CD14-positive monocyte (primary cell): ENCODE data around the gene SCARB1. TPM values are rescaled to one million over a fixed set of nuclear protein-coding genes. Genes with fewer than 3 reads are reported as not detected.
"Not testable (repeated sequence)": the region's sequence is repeated elsewhere in the genome, so short reads cannot be mapped to it uniquely, and the experiment has no call there.

Source experiments
- DNase-seq, 3 donors: peaks; one replicate each; pipeline ENCODE4 v3.0.0-alpha.2; 2011 to 2022
- H2AFZ ChIP-seq: 2 replicates; pipeline ENCODE4 v1.6.0; 2012; ENCODE audit warnings: mild to moderate bottlenecking, low read depth, low read length, inconsistent platforms; ENCODE audit not compliant: insufficient read depth, poor library complexity, severe bottlenecking
- H3K27ac ChIP-seq, 2 donors: 1 replicate in 1 of 2; 2 replicates in 1 of 2; pipeline ENCODE4 v1.5.1; 2012 to 2013; ENCODE audit warnings: low read length in 2 of 2, control low read depth in 1 of 2, inconsistent platforms in 1 of 2, low read depth in 1 of 2, mild to moderate bottlenecking in 1 of 2
- H3K27me3 ChIP-seq, 2 donors: one replicate each; pipeline versions ENCODE4 v1.6.0 to v1.6.1; 2011 to 2013; ENCODE audit warnings: low read length in 2 of 2; ENCODE audit not compliant: control insufficient read depth in 2 of 2, insufficient read depth in 2 of 2
- H3K36me3 ChIP-seq, 2 donors: replicated peaks in 1 of 2; 1 replicate in 1 of 2; 2 replicates in 1 of 2; pipeline versions ENCODE4 v1.5.1 to v1.6.1; 2012 to 2013; ENCODE audit warnings: low read length in 2 of 2, control low read depth in 1 of 2, inconsistent platforms in 1 of 2, mild to moderate bottlenecking in 1 of 2; ENCODE audit not compliant: insufficient read depth in 2 of 2, control insufficient read depth in 1 of 2
- H3K4me1 ChIP-seq, 2 donors: 1 replicate in 1 of 2; 2 replicates in 1 of 2; pipeline versions ENCODE4 v1.5.1 to v1.6.1; 2012 to 2013; ENCODE audit warnings: low read length in 2 of 2, control low read depth in 1 of 2, inconsistent platforms in 1 of 2, mild to moderate bottlenecking in 1 of 2, moderate library complexity in 1 of 2; ENCODE audit not compliant: insufficient read depth in 2 of 2, control insufficient read depth in 1 of 2
- H3K4me2 ChIP-seq: replicated peaks from 2 replicates; pipeline ENCODE3; 2012; ENCODE audit warnings: low read length, moderate library complexity, mild to moderate bottlenecking; ENCODE audit not compliant: poor library complexity, severe bottlenecking; ENCODE audit errors: extremely low read depth
- H3K4me3 ChIP-seq, 3 experiments: fragments of 200-600 bp in 1 of 3; sonication (generic) in 1 of 3; replicated peaks in 1 of 3; 1 replicate in 2 of 3; 2 replicates in 1 of 3; pipeline ENCODE4 v1.5.1; 2011 to 2013; ENCODE audit warnings: low read length in 3 of 3, mild to moderate bottlenecking in 3 of 3, control low read depth in 2 of 3, low read depth in 2 of 3, inconsistent platforms in 1 of 3, moderate library complexity in 1 of 3
- H3K79me2 ChIP-seq: 2 replicates; pipeline ENCODE4 v1.6.0; 2012; ENCODE audit warnings: mild to moderate bottlenecking, control low read depth, inconsistent platforms, low read length, moderate library complexity; ENCODE audit not compliant: insufficient read depth
- H3K9ac ChIP-seq: 2 replicates; pipeline ENCODE4 v1.6.0; 2017; ENCODE audit warnings: low read length, mild to moderate bottlenecking; ENCODE audit not compliant: insufficient read depth, poor library complexity, severe bottlenecking
- H3K9me3 ChIP-seq, 2 donors: replicated peaks in 1 of 2; 1 replicate in 1 of 2; 2 replicates in 1 of 2; pipeline versions ENCODE4 v1.5.1 to v1.6.1; 2012 to 2013; ENCODE audit warnings: low read length in 2 of 2, control low read depth in 1 of 2; ENCODE audit not compliant: control insufficient read depth in 1 of 2, insufficient read depth in 1 of 2
- H4K20me1 ChIP-seq: 2 replicates; pipeline ENCODE4 v1.6.0; 2012; ENCODE audit warnings: mild to moderate bottlenecking, low read length, control low read depth, moderate library complexity; ENCODE audit not compliant: insufficient read depth
- H3K27ac Mint-ChIP-seq, 7 donors: one replicate each; pipeline ENCODE4 v1.8.0; 2020; ENCODE audit warnings: mild to moderate bottlenecking in 7 of 7, mixed read lengths in 7 of 7, moderate library complexity in 6 of 7, inconsistent platforms in 2 of 7
- H3K27me3 Mint-ChIP-seq, 3 donors: one replicate each; pipeline ENCODE4 v1.8.0; 2021 to 2022; ENCODE audit warnings: low read depth in 3 of 3, mild to moderate bottlenecking in 3 of 3, mixed read lengths in 3 of 3, moderate library complexity in 3 of 3, inconsistent platforms in 1 of 3
- H3K36me3 Mint-ChIP-seq, 2 donors: one replicate each; pipeline ENCODE4 v1.8.0; 2020; ENCODE audit warnings: mixed read lengths in 2 of 2, inconsistent platforms in 1 of 2, mild to moderate bottlenecking in 1 of 2
- H3K4me1 Mint-ChIP-seq: one replicate; pipeline ENCODE4 v1.8.0; 2020; ENCODE audit warnings: mild to moderate bottlenecking, mixed read lengths
- H3K4me3 Mint-ChIP-seq, 2 donors: one replicate each; pipeline ENCODE4 v1.8.0; 2020; ENCODE audit warnings: mild to moderate bottlenecking in 2 of 2, mixed read lengths in 2 of 2, moderate library complexity in 1 of 2
- H3K9me3 Mint-ChIP-seq, 7 donors: one replicate each; pipeline ENCODE4 v1.8.0; 2020 to 2022; ENCODE audit warnings: mixed read lengths in 7 of 7, mild to moderate bottlenecking in 6 of 7, moderate library complexity in 6 of 7, inconsistent platforms in 2 of 7
- WGBS: methylation state at CpG from one replicate; pipeline ENCODE4 v1.1.5; 2013; ENCODE audit warnings: missing lambda C conversion rate; ENCODE audit not compliant: insufficient coverage; 5-methylcytosine and 5-hydroxymethylcytosine counted together
- intact Hi-C, 2 donors: fragments of 100-400 bp; cut with micrococcal nuclease; formaldehyde crosslinking; loops; one replicate each; pipeline versions ENCODE4 v1.15.0 to v1.15.1; 2023
- polyA minus RNA-seq: library from RNA; depleted of rRNA, polyadenylated mRNA; stranded (reverse); fragments of >200 nt; gene quantifications from 2 replicates; pipeline ENCODE4 v1.2.3, GENCODE V29; 2012
- polyA plus RNA-seq, 3 donors: library from polyadenylated mRNA; depleted of rRNA in 1 of 3; unstranded in 2 of 3; stranded (reverse) in 1 of 3; fragments of 300-500 nt in 2 of 3; fragments of >200 nt in 1 of 3; fragmentation: Illumina TruSeq in 2 of 3; gene quantifications; 1 replicate in 2 of 3; 2 replicates in 1 of 3; pipeline ENCODE4 v1.2.3, GENCODE V29; 2012 to 2021
- total RNA-seq, 12 experiments: library from RNA in 1 of 12; stranded (reverse) in 1 of 12; fragments of 120-200 nt in 1 of 12; gene quantifications; one replicate each; pipeline ENCODE4 v1.2.4 and lab custom pipeline; 2013 to 2026; ENCODE audit warnings: mixed read lengths in 6 of 12, inconsistent platforms in 1 of 12
- TF ChIP-seq, protein P1 (sequence below): fragments of 200-600 bp; IDR thresholded peaks from one replicate; pipeline ENCODE4 v1.8.0; 2022; ENCODE audit warnings: antibody characterized with exemption, mild to moderate bottlenecking

Gene SCARB1
- 15.3 TPM for total RNA-seq (2013)
- polyA plus RNA-seq: 10 to 100 TPM; 13.1 to 34.3 (median 15.2) TPM
- polyA minus RNA-seq: 7.8 and 12.1 TPM in 2 replicates
- 2.4 to 27.1 (median 14.1) reads per million in 11 experiments for total RNA-seq (lab: John Stamatoyannopoulos, UW)

DNA sequence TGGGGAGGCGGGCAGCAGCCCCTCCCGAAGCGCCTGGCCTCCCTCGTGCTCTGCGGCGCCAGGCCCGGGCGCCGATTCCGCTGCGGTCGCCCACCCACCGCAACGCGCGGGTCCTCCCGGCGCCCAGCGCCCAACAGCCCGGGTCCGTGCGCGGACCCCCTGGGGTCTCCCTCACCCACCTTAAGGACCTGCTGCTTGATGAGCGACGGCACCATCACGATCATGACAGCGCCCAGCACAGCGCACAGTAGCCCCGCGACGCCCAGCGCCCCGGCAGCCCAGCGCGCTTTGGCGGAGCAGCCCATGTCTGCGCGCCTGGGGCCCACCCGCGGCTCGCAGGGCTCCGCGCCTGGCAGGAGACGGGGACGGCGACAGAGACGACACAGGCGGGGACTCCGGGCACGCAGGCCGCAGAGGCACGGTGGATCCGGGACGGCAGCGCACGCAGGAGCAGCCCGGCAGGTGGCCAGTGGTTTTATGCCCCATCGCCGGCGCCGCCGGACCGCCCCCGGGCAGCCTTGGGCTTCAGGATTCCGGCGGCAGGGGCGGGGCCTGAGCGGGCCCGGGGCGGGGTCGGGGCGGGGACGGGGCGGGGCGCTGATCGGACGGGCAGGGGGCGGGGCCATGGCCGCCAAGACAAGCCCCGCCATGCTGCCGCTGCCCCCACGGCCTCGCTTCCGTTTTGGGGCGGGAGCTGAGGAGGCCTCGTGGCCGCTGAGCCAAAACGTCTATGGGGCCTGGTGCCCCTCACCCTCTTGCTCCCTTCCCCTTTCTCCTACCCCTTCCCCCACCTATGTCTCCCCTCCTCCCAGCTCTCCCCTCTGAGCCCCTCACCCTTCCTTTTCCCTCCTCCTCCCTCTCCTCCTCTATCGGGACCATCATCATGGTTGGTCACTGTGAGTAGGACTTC lies at the start of gene SCARB1:
SCARB1 (minus strand) TSS at position 449 of the 910 bp plus-strand sequence; CDS start at position 305, 144 bp downstream.
- under 1% methylated on average over 89 of the region's 89 CpGs for WGBS

GRCh38 chr12:124912529-124913287 lies 49.0 kb upstream of the SCARB1 start:
- not testable (repeated sequence) for DNase-seq
- H3K9ac ChIP-seq: peak overlapping the region; percentile 98
- H3K79me2 ChIP-seq: peaks cover 50% of the 10 kb centered on the region

More for the DNA sequence above, at the start of gene SCARB1:
- Mint-ChIP-seq H3K4me1 (peaks cover 54% of the 10 kb centered on the region), H3K36me3 (peaks cover 10 to 14% of the 10 kb centered on the region in 2 donors), H3K27me3 (peaks cover 0 to 6% (median 5%) of the 10 kb centered on the region in 3 donors), H3K9me3 (peaks cover 0 to 2% (median 0%) of the 10 kb centered on the region in 7 donors), H3K27ac (peak within 1 kb of the TSS; percentile 62 to 94 (median 90)), H3K4me3 (peak within 1 kb of the TSS; percentile 83 to 91)
- peaks cover 6% of the 10 kb centered on the region for H4K20me1 ChIP-seq
- H3K4me3 ChIP-seq: peak within 1 kb of the TSS; percentile 55 to 86 (median 74)
- peaks cover 46 to 50% of the 10 kb centered on the region in 2 donors for H3K4me1 ChIP-seq
- H3K4me2 ChIP-seq: peak within 1 kb of the TSS; percentile 98
- H3K27me3 ChIP-seq: no peaks in the 10 kb centered on the region
- DNase-seq: peak; percentile 60 to 75 (median 68)
- peak within 1 kb of the TSS; percentile 48 to 80 for H3K27ac ChIP-seq
- no peaks in the 10 kb centered on the region for H3K36me3 ChIP-seq
- intact Hi-C loops: no loop called here
- TF ChIP-seq, protein P1, sequence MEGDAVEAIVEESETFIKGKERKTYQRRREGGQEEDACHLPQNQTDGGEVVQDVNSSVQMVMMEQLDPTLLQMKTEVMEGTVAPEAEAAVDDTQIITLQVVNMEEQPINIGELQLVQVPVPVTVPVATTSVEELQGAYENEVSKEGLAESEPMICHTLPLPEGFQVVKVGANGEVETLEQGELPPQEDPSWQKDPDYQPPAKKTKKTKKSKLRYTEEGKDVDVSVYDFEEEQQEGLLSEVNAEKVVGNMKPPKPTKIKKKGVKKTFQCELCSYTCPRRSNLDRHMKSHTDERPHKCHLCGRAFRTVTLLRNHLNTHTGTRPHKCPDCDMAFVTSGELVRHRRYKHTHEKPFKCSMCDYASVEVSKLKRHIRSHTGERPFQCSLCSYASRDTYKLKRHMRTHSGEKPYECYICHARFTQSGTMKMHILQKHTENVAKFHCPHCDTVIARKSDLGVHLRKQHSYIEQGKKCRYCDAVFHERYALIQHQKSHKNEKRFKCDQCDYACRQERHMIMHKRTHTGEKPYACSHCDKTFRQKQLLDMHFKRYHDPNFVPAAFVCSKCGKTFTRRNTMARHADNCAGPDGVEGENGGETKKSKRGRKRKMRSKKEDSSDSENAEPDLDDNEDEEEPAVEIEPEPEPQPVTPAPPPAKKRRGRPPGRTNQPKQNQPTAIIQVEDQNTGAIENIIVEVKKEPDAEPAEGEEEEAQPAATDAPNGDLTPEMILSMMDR: no peak
- peak within 1 kb of the TSS; percentile 93 for H2AFZ ChIP-seq
- H3K79me2 ChIP-seq: peaks cover 18% of the 10 kb centered on the region
- H3K9me3 ChIP-seq: no peaks in the 10 kb centered on the region
- H3K9ac ChIP-seq: peak within 1 kb of the TSS; percentile 72

GRCh38 chr12:124911521-124911920 lies 47.9 kb upstream of the SCARB1 start:
- H3K9ac ChIP-seq, intact Hi-C loops, H3K27me3 Mint-ChIP-seq, DNase-seq, H2AFZ ChIP-seq, H3K9me3 ChIP-seq, H3K27me3 ChIP-seq, H3K9me3 Mint-ChIP-seq: not testable (repeated sequence)
- peak overlapping the region; percentile 59 to 72 for H3K4me3 Mint-ChIP-seq
- Histone ChIP-seq H3K4me3 (peak overlapping the region in 2 of 3 experiments; percentile 3 to 63), H3K4me1 (peaks cover 35 to 44% of the 10 kb centered on the region in 2 donors), H3K36me3 (peaks cover 24 to 35% of the 10 kb centered on the region in 2 donors), H3K27ac (peak overlapping the region in 1 of 2 donors; percentile 15), H3K79me2 (peaks cover 50% of the 10 kb centered on the region), H3K4me2 (peak overlapping the region; percentile 41), H4K20me1 (peaks cover 69% of the 10 kb centered on the region)
- no CpG with 5 or more reads among the region's 6 CpGs for WGBS
- peaks cover 35% of the 10 kb centered on the region in 2 donors for H3K36me3 Mint-ChIP-seq
- peaks cover 44% of the 10 kb centered on the region for H3K4me1 Mint-ChIP-seq
- peak overlapping the region in 5 of 7 donors; percentile 32 to 85 (median 67) for H3K27ac Mint-ChIP-seq

More at GRCh38 chr12:124912529-124913287, 49.0 kb upstream of the SCARB1 start:
- WGBS: 81% methylated on average over 3 of the region's 21 CpGs
- H3K4me3 Mint-ChIP-seq: peak overlapping the region; percentile 99 to 100
- peaks cover 24 to 35% of the 10 kb centered on the region in 2 donors for H3K36me3 ChIP-seq
- peak overlapping the region; percentile 53 to 100 (median 99) for H3K27ac Mint-ChIP-seq
- H3K9me3 Mint-ChIP-seq, H3K27me3 Mint-ChIP-seq, H3K9me3 ChIP-seq, H2AFZ ChIP-seq, H3K27me3 ChIP-seq, H3K4me2 ChIP-seq, intact Hi-C loops: not testable (repeated sequence)
- H3K27ac ChIP-seq: peak overlapping the region in 1 of 2 donors; percentile 99
- H3K4me1 ChIP-seq: peaks cover 45 to 49% of the 10 kb centered on the region in 2 donors
- H3K36me3 Mint-ChIP-seq: peaks cover 35% of the 10 kb centered on the region in 2 donors
- peaks cover 64% of the 10 kb centered on the region for H4K20me1 ChIP-seq
- peaks cover 49% of the 10 kb centered on the region for H3K4me1 Mint-ChIP-seq
- H3K4me3 ChIP-seq: peak overlapping the region; percentile 70 to 96 (median 78)
